Ovary (tissue), 9 donors: Measurements from ENCODE around the gene CDC25B. TPM values are rescaled to one million over a fixed set of nuclear protein-coding genes. Genes with fewer than 3 reads are reported as not detected.

Source experiments
- DNase-seq, 5 donors: peaks; one replicate each; pipeline ENCODE4 v3.0.0-alpha.2; 2019 to 2020
- H3K27ac ChIP-seq, 2 donors: fragments of 200-600 bp; one replicate each; pipeline versions ENCODE4 v1.5.1 to v1.8.0; 2019 to 2022
- H3K27me3 ChIP-seq: fragments of 200-600 bp; one replicate; pipeline ENCODE4 v1.8.0; 2022
- H3K36me3 ChIP-seq: fragments of 200-600 bp; sonication (generic); one replicate; pipeline ENCODE4 v1.5.1; 2019
- H3K4me1 ChIP-seq: one replicate; pipeline ENCODE4 v1.8.1; 2013; ENCODE audit warnings: mild to moderate bottlenecking, moderate library complexity; ENCODE audit not compliant: insufficient read depth
- H3K4me3 ChIP-seq: fragments of 200-600 bp; sonication (generic); one replicate; pipeline ENCODE4 v1.5.1; 2017
- H3K9me3 ChIP-seq, 2 donors: fragments of 200-600 bp in 1 of 2; sonication (generic) in 1 of 2; one replicate each; pipeline versions ENCODE4 v1.5.1 to v1.8.1; 2013 to 2019; ENCODE audit warnings: mild to moderate bottlenecking in 1 of 2, moderate library complexity in 1 of 2
- EP300 ChIP-seq: sonication (generic); formaldehyde crosslinking; IDR thresholded peaks from one replicate; pipeline ENCODE4 v1.6.1; 2017; ENCODE audit warnings: antibody characterized with exemption
- POLR2A ChIP-seq: fragments of 450-650 bp; IDR thresholded peaks from one replicate; pipeline ENCODE4 v1.6.1; 2017; ENCODE audit warnings: antibody characterized with exemption, mild to moderate bottlenecking, moderate library complexity
- WGBS, 3 donors: extraction: QIAGEN DNeasy Blood & Tissue Kit in 1 of 3; methylation state at CpG; one replicate each; pipeline versions ENCODE4 v1.1.5 to v1.1.7; 2013 to 2017; 5-methylcytosine and 5-hydroxymethylcytosine counted together
- intact Hi-C, 4 donors: fragments of 100-400 bp; cut with DNase I; formaldehyde crosslinking; loops; one replicate each; pipeline versions ENCODE4 v1.11.0 to v1.15.1; 2022 to 2023
- polyA plus RNA-seq, 2 donors: library from polyadenylated mRNA; stranded (reverse); fragments of 200-250 nt in 1 of 2; fragments of 350-450 nt in 1 of 2; fragmentation: Illumina TruSeq in 1 of 2; extraction: RNeasy Lipid Tissue Mini Kit (QIAGEN cat#74804) in 1 of 2; gene quantifications; one replicate each; pipeline ENCODE4 v1.2.3, GENCODE V29; 2013 to 2014
- total RNA-seq, 7 donors: library from RNA; depleted of rRNA in 2 of 7; stranded (reverse); fragments of >200 nt in 2 of 7; fragmentation: NEBNext Ultra II Directional in 3 of 7; extraction: Animal tissue kit (Norgen Biotek cat#: 25700) in 3 of 7; gene quantifications; one replicate each; pipeline versions ENCODE4 v1.1.0 to v1.2.4, GENCODE V29; 2016 to 2023
- TF ChIP-seq, protein P1 (sequence below), 3 donors: fragments of 450-650 bp in 2 of 3; fragments of 200-600 bp in 1 of 3; IDR thresholded peaks; one replicate each; pipeline versions ENCODE4 v1.5.1 to v1.8.0; 2016 to 2022; ENCODE audit warnings: antibody characterized with exemption in 3 of 3, mild to moderate bottlenecking in 1 of 3
- donor health status: DM: no; HTN: no; CAD: no; lungs with moderate emphysema.
- donor health status: DM: no; HTN: no; CAD: no.
- donor health status: Bipolar disorder and iron deficiency.
- donor health status: DM: yes; HTN: yes; CAD: no.
- donor health status: DM: no; HTN: no; CAD: no.
- donor health status: DM: yes; HTN: yes; CAD: no.

The CDC25B gene
- total and polyA plus RNA-seq, 9 donors, result 17.9 to 47.8 (median 33.0) TPM

GRCh38 chr20:3771552-3772058 is 24.5 kb upstream of the CDC25B start:
- WGBS, 3 donors, result 79 to 88% (median 79%) methylated on average over 7 of the region's 7 CpGs
- DNase-seq, result no peak
- no peak overlapping the region for H3K4me3 ChIP-seq
- H3K27me3 ChIP-seq, result no peaks in the 10 kb centered on the region
- H3K27ac ChIP-seq, result no peak overlapping the region
- H3K9me3 ChIP-seq, result no peaks in the 10 kb centered on the region
- no peaks in the 10 kb centered on the region for H3K36me3 ChIP-seq
- TF ChIP-seq, protein P1, sequence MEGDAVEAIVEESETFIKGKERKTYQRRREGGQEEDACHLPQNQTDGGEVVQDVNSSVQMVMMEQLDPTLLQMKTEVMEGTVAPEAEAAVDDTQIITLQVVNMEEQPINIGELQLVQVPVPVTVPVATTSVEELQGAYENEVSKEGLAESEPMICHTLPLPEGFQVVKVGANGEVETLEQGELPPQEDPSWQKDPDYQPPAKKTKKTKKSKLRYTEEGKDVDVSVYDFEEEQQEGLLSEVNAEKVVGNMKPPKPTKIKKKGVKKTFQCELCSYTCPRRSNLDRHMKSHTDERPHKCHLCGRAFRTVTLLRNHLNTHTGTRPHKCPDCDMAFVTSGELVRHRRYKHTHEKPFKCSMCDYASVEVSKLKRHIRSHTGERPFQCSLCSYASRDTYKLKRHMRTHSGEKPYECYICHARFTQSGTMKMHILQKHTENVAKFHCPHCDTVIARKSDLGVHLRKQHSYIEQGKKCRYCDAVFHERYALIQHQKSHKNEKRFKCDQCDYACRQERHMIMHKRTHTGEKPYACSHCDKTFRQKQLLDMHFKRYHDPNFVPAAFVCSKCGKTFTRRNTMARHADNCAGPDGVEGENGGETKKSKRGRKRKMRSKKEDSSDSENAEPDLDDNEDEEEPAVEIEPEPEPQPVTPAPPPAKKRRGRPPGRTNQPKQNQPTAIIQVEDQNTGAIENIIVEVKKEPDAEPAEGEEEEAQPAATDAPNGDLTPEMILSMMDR (IDR thresholded peaks at IDR 0.05), result no peak
- TF ChIP-seq EP300 (no peak), POLR2A (no peak)
- intact Hi-C loops, result loop anchor here in 1 of 4 donors (5.0 kb wide), 1 partner anchor 94 kb away; no protein-coding TSS in a partner anchor
- no peaks in the 10 kb centered on the region for H3K4me1 ChIP-seq

DNA sequence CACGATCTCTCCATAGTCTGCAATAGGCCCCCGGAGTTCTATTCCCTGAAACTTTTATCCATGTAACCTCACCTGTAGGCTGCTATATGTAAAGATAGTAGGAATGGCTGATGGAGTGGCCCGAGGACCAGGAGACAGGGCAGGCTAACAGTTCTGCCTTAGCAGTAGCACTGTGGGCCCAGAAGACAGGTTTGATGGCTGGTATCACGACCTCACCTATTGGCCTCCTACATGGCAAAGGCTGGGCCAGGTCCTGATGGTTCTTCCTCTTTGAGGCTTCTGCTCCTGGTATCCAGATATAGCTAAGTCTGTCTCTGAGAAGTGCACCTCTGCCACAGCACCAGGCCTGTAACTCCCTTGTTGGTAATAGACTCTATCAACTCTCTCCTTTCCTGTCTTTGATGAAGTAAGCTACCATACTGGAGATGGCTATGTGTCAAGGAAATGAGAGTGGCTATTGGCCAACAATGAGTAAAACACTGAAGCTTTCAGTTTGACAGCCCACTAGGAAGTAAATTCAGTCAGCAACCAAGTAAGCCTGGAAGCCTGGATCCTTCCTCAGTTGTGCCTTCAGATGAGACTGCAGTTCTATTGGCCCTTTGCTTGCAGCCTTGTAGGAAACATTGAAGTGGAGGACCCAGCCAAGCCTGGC is 20.5 kb upstream of the CDC25B start:
- no peak overlapping the region for H3K27ac ChIP-seq
- TF ChIP-seq, protein P1 (IDR thresholded peaks at IDR 0.05), result no peak
- TF ChIP-seq EP300 (no peak), POLR2A (no peak)
- intact Hi-C loops, result no loop called here
- WGBS, 3 donors, result 92 to 94% (median 93%) methylated on average over 4 of the region's 4 CpGs
- no peak overlapping the region for H3K4me3 ChIP-seq
- H3K27me3 ChIP-seq, result no peaks in the 10 kb centered on the region
- H3K4me1 ChIP-seq, result peaks cover 2% of the 10 kb centered on the region
- no peaks in the 10 kb centered on the region for H3K9me3 ChIP-seq
- H3K36me3 ChIP-seq, result no peaks in the 10 kb centered on the region
- DNase-seq, result no peak

- TF ChIP-seq EP300 (no peak), POLR2A (no peak)
- TF ChIP-seq, protein P1 (IDR thresholded peaks at IDR 0.05), result no peak
- Histone ChIP-seq H3K27me3 (no peaks in the 10 kb centered on the region), H3K36me3 (no peaks in the 10 kb centered on the region), H3K4me3 (peak overlapping the region; percentile 37), H3K27ac (no peak overlapping the region), H3K9me3 (no peaks in the 10 kb centered on the region), H3K4me1 (peaks cover 5% of the 10 kb centered on the region)
- DNase-seq, result no peak
- WGBS, 3 donors, result 9 to 13% (median 9%) methylated on average over 16 of the region's 16 CpGs
- intact Hi-C loops, result no loop called here
These were observed 18.8 kb upstream of the CDC25B start for GRCh38 chr20:3777381-3777715.

DNA sequence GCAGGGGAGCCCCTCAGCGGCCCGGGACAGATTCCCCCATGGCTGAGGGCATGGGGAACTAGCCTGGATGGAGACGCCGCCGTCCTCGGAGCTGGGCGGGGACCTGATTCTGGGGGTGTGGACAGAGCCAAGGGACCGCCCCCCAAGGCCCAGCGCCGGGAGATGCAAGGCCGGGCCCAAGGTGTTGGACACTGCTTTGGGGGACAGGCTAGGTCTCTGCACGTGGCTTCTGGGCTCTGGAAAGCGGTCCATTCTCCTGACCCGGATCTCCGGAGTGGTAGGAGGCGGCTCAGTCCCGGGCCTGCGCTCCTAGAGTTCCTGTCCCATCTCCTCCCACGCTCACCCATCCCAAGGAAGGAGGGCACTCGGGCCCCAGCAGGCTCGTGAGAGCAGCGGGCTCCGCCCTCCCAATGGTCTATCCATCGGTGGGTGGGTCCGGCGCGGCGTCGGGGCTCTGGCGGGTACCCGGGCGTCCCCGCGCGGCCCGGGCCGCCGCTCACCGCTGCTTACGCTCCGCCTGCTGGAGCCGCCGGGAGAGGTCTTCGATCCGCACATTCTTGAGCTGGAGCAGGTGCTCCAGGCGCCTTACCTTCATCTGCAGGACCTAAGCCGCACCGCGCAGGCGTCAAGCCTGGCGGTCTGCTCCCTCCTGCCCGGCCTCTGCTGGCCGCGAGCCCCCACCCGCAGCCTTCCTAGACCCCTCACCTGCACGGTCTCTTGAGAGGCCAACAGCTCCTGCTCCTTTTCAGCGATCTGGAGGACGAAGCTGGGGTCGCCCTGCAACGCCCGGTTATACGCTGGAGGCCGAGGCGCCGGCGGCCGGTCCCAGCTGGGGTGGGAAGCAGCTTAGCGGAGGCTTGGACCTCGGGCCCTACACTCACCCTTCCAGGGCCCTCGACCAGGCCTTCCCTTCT is 18.1 kb upstream of the CDC25B start:
- H3K36me3 ChIP-seq, result no peaks in the 10 kb centered on the region
- TF ChIP-seq POLR2A (no peak), EP300 (no peak)
- TF ChIP-seq, protein P1 (IDR thresholded peaks at IDR 0.05), result no peak
- peak overlapping the region; percentile 37 for H3K4me3 ChIP-seq
- H3K4me1 ChIP-seq, result peaks cover 5% of the 10 kb centered on the region
- peak; percentile 68 to 77 (median 72) for DNase-seq
- H3K27me3 ChIP-seq, result no peaks in the 10 kb centered on the region
- H3K27ac ChIP-seq, result no peak overlapping the region
- intact Hi-C loops, result no loop called here
- no peaks in the 10 kb centered on the region for H3K9me3 ChIP-seq
- WGBS, 3 donors, result 3 to 5% (median 4%) methylated on average over 55 to 70 of the region's 70 CpGs
